Chondrocyte (in vitro differentiated cells): ENCODE data around the gene TSPO. TPM values are rescaled to one million over a fixed set of nuclear protein-coding genes. Genes with fewer than 3 reads are reported as not detected.

Source experiments
- DNase-seq: peaks from one replicate; pipeline ENCODE4 v3.0.0; 2021; ENCODE audit warnings: mixed read lengths, low spot score
- H3K27ac Mint-ChIP-seq: one replicate; pipeline ENCODE4 v1.8.0; 2021; ENCODE audit warnings: mild to moderate bottlenecking, moderate library complexity, mixed read lengths; ENCODE audit not compliant: unreplicated experiment
- H3K27me3 Mint-ChIP-seq: 2 replicates; pipeline ENCODE4 v1.8.0; 2021; ENCODE audit warnings: low read depth, mixed read lengths
- H3K36me3 Mint-ChIP-seq: 2 replicates; pipeline ENCODE4 v1.8.0; 2021; ENCODE audit warnings: low read depth, mixed read lengths
- H3K4me1 Mint-ChIP-seq: 2 replicates; pipeline ENCODE4 v1.8.0; 2021; ENCODE audit warnings: low read depth, mild to moderate bottlenecking, mixed read lengths
- H3K4me3 Mint-ChIP-seq: one replicate; pipeline ENCODE4 v1.8.0; 2021; ENCODE audit warnings: mild to moderate bottlenecking, moderate library complexity, mixed read lengths; ENCODE audit not compliant: unreplicated experiment
- H3K9me3 Mint-ChIP-seq: 2 replicates; pipeline ENCODE4 v1.8.0; 2021; ENCODE audit warnings: low read depth, mixed read lengths
- total RNA-seq: library from RNA; stranded (reverse); gene quantifications from 3 replicates; pipeline ENCODE4 v1.2.1, GENCODE V29; 2021
- TF ChIP-seq, protein P1 (sequence below): fragments of 200-600 bp; sonication (generic); IDR thresholded peaks from 2 replicates; pipeline ENCODE4 v1.5.0; 2021; ENCODE audit warnings: antibody characterized with exemption, mild to moderate bottlenecking, moderate library complexity

TSPO gene
- total RNA-seq, 1 donor from 2014 or later, result 288 TPM

DNA sequence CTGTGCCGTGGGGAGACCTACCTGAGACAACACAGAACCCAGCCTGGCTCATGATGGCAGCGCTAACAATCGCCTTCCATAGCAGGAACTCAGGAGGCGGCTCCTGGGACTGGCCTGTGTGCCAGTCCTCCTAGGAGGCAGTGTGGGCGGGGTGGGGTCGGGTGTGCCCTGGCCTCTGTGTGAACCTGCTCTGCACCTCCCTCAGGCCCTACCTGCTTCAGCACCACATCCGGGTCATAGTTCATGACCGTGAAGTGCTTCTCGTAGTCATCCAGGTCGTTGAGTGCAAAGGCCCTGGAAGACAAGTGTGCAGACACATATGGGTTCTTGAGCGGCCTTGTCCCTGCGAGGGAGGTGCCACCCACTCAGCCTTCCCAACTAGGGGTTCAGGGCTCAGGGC is 20.2 kb downstream of the TSPO start:
- no peaks in the 10 kb centered on the region for H3K27me3 Mint-ChIP-seq
- no peak for DNase-seq
- H3K4me1 Mint-ChIP-seq, result peaks cover 17% of the 10 kb centered on the region
- H3K4me3 Mint-ChIP-seq, result no peak overlapping the region
- H3K27ac Mint-ChIP-seq, result no peak overlapping the region
- peaks cover 8% of the 10 kb centered on the region for H3K36me3 Mint-ChIP-seq
- TF ChIP-seq, protein P1, sequence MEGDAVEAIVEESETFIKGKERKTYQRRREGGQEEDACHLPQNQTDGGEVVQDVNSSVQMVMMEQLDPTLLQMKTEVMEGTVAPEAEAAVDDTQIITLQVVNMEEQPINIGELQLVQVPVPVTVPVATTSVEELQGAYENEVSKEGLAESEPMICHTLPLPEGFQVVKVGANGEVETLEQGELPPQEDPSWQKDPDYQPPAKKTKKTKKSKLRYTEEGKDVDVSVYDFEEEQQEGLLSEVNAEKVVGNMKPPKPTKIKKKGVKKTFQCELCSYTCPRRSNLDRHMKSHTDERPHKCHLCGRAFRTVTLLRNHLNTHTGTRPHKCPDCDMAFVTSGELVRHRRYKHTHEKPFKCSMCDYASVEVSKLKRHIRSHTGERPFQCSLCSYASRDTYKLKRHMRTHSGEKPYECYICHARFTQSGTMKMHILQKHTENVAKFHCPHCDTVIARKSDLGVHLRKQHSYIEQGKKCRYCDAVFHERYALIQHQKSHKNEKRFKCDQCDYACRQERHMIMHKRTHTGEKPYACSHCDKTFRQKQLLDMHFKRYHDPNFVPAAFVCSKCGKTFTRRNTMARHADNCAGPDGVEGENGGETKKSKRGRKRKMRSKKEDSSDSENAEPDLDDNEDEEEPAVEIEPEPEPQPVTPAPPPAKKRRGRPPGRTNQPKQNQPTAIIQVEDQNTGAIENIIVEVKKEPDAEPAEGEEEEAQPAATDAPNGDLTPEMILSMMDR, result no peak
- no peaks in the 10 kb centered on the region for H3K9me3 Mint-ChIP-seq

DNA sequence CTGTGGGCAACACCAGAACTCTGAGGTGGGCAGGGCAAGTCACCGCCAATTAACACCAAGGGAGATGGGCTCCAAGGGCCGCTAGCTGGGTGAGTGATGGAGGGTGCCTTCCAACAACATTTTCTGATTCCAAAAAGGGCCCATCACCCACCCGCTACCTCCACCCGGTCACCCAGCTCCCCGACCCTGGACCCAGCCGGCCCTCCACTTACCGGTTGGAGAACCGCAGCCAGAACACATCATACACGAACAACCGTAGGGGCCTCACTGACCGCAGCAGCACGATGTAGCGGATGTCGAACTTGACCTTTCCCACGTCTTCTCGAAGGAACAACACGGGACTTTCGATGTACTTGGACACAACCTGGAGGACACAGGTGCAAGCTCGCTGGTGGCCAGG is 20.8 kb downstream of the TSPO start:
- DNase-seq, result no peak
- no peaks in the 10 kb centered on the region for H3K27me3 Mint-ChIP-seq
- H3K4me1 Mint-ChIP-seq, result peaks cover 17% of the 10 kb centered on the region
- no peak overlapping the region for H3K4me3 Mint-ChIP-seq
- H3K9me3 Mint-ChIP-seq, result no peaks in the 10 kb centered on the region
- TF ChIP-seq, protein P1, result no peak
- H3K36me3 Mint-ChIP-seq, result peaks cover 8% of the 10 kb centered on the region
- H3K27ac Mint-ChIP-seq, result no peak overlapping the region

DNA sequence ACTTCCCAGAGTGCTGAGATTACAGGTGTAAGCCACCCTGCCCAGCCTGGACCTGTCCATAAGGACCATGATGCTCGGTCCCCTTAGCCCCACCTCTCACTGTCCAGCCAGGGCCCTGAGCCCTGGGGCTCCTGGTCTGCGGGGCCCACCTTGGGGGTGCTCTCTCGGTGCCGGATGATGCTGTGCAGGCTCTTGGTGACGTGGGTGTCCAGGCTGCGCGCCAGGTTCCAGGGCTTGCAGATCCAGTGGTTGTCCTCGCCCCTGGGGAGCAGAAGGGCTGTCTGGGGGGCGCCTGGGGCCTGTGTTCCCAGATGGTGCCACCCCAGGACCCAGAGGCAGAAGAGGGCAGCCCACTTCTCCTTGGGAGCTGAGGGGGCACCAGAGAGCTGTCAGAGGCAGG is 22.2 kb downstream of the TSPO start:
- Mint-ChIP-seq H3K36me3 (peaks cover 9% of the 10 kb centered on the region), H3K4me3 (no peak overlapping the region), H3K4me1 (peaks cover 6% of the 10 kb centered on the region), H3K27ac (no peak overlapping the region), H3K9me3 (no peaks in the 10 kb centered on the region), H3K27me3 (no peaks in the 10 kb centered on the region)
- TF ChIP-seq, protein P1, result no peak
- DNase-seq, result no peak

DNA sequence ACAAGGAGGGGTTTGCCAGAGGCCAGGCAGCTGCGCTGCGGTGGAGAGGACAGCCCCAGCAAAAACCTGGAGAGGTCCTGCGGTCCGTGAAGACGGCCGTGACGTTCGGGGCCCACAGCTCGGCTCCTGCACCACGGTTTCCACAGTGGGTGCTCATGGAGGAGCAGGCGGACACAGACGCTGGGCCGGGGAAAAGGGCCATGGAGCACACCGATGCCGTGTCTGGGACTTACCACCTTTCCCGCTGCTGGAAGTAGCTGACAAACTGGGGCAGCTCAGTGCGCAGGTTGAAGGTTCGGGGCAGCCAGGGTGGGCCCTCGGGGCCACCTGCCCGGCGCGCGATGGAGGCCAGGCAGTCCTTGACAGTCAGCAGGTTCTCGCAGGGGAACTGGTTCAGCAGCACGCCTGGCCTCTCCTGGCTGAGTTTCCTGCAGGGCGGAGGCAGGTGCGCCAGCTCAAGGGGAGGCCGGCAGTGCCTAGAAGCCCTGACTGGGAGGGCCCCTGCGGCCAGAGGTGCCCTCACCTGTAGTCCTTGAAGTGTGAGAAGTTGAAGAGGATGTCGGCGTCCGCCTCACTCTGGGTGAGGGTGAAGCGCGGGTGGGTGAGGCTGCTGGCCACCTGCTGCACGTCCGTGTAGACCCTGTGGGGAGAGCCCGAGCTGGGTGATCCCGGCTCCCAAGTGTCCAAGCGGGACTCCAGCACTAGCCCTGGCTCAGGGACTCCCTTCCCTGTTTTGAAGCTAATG is 22.8 kb downstream of the TSPO start:
- peaks cover 11% of the 10 kb centered on the region for H3K36me3 Mint-ChIP-seq
- H3K4me3 Mint-ChIP-seq, result no peak overlapping the region
- no peaks in the 10 kb centered on the region for H3K9me3 Mint-ChIP-seq
- TF ChIP-seq, protein P1, result no peak
- DNase-seq, result peak; percentile 86
- no peaks in the 10 kb centered on the region for H3K27me3 Mint-ChIP-seq
- H3K27ac Mint-ChIP-seq, result no peak overlapping the region
- H3K4me1 Mint-ChIP-seq, result peaks cover under 1% of the 10 kb centered on the region

DNA sequence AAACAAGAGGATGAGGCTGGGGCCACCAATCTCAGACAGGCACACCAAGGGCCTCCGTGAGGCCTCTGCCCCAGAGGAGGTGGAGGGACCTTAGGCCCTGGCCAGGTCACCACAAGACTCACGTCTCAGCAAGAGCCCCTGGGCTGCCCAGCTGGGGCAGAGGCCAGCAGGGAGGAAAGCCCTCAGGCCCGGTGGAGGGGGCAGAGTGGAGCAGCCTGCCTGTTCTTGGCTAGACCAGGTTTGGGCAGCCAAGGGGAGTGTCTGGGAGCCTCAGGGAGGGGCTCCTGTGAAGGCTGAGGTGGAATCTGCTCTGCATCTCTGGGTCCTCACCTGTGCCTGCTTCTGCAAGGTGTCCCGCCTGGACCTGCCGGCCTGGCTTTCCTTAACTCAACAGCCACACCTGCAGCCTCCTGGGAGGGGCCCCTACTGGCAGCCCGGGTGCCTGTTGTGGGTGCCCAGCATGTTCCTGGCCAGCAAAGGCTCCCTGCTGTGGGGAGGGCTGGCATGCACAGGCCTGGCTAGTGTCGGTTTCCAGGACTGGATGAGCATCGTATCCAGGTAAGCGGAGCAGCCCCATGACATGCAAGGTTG is 23.7 kb downstream of the TSPO start:
- no peaks in the 10 kb centered on the region for H3K27me3 Mint-ChIP-seq
- no peak overlapping the region for H3K27ac Mint-ChIP-seq
- no peaks in the 10 kb centered on the region for H3K4me1 Mint-ChIP-seq
- no peak overlapping the region for H3K4me3 Mint-ChIP-seq
- peak; percentile 77 for DNase-seq
- H3K9me3 Mint-ChIP-seq, result no peaks in the 10 kb centered on the region
- peaks cover 15% of the 10 kb centered on the region for H3K36me3 Mint-ChIP-seq
- TF ChIP-seq, protein P1, result no peak
